Ovary (tissue), 9 donors: ENCODE results near the gene PTGER1. TPM values are rescaled to one million over a fixed set of nuclear protein-coding genes. Genes with fewer than 3 reads are reported as not detected.

Experiments
- DNase-seq, 5 donors: peaks; one replicate each; pipeline ENCODE4 v3.0.0-alpha.2; 2019 to 2020
- H3K27ac ChIP-seq, 2 donors: fragments of 200-600 bp; one replicate each; pipeline versions ENCODE4 v1.5.1 to v1.8.0; 2019 to 2022
- H3K27me3 ChIP-seq: fragments of 200-600 bp; one replicate; pipeline ENCODE4 v1.8.0; 2022
- H3K36me3 ChIP-seq: fragments of 200-600 bp; sonication (generic); one replicate; pipeline ENCODE4 v1.5.1; 2019
- H3K4me1 ChIP-seq: one replicate; pipeline ENCODE4 v1.8.1; 2013; ENCODE audit warnings: mild to moderate bottlenecking, moderate library complexity; ENCODE audit not compliant: insufficient read depth
- H3K4me3 ChIP-seq: fragments of 200-600 bp; sonication (generic); one replicate; pipeline ENCODE4 v1.5.1; 2017
- H3K9me3 ChIP-seq, 2 donors: fragments of 200-600 bp in 1 of 2; sonication (generic) in 1 of 2; one replicate each; pipeline versions ENCODE4 v1.5.1 to v1.8.1; 2013 to 2019; ENCODE audit warnings: mild to moderate bottlenecking in 1 of 2, moderate library complexity in 1 of 2
- EP300 ChIP-seq: sonication (generic); formaldehyde crosslinking; IDR thresholded peaks from one replicate; pipeline ENCODE4 v1.6.1; 2017; ENCODE audit warnings: antibody characterized with exemption
- POLR2A ChIP-seq: fragments of 450-650 bp; IDR thresholded peaks from one replicate; pipeline ENCODE4 v1.6.1; 2017; ENCODE audit warnings: antibody characterized with exemption, mild to moderate bottlenecking, moderate library complexity
- WGBS, 3 donors: extraction: QIAGEN DNeasy Blood & Tissue Kit in 1 of 3; methylation state at CpG; one replicate each; pipeline versions ENCODE4 v1.1.5 to v1.1.7; 2013 to 2017; 5-methylcytosine and 5-hydroxymethylcytosine counted together
- intact Hi-C, 4 donors: fragments of 100-400 bp; cut with DNase I; formaldehyde crosslinking; loops; one replicate each; pipeline versions ENCODE4 v1.11.0 to v1.15.1; 2022 to 2023
- polyA plus RNA-seq, 2 donors: library from polyadenylated mRNA; stranded (reverse); fragments of 200-250 nt in 1 of 2; fragments of 350-450 nt in 1 of 2; fragmentation: Illumina TruSeq in 1 of 2; extraction: RNeasy Lipid Tissue Mini Kit (QIAGEN cat#74804) in 1 of 2; gene quantifications; one replicate each; pipeline ENCODE4 v1.2.3, GENCODE V29; 2013 to 2014
- total RNA-seq, 7 donors: library from RNA; depleted of rRNA in 2 of 7; stranded (reverse); fragments of >200 nt in 2 of 7; fragmentation: NEBNext Ultra II Directional in 3 of 7; extraction: Animal tissue kit (Norgen Biotek cat#: 25700) in 3 of 7; gene quantifications; one replicate each; pipeline versions ENCODE4 v1.1.0 to v1.2.4, GENCODE V29; 2016 to 2023
- TF ChIP-seq, protein P1 (sequence below), 3 donors: fragments of 450-650 bp in 2 of 3; fragments of 200-600 bp in 1 of 3; IDR thresholded peaks; one replicate each; pipeline versions ENCODE4 v1.5.1 to v1.8.0; 2016 to 2022; ENCODE audit warnings: antibody characterized with exemption in 3 of 3, mild to moderate bottlenecking in 1 of 3
- donor health status: DM: no; HTN: no; CAD: no; lungs with moderate emphysema.
- donor health status: DM: no; HTN: no; CAD: no.
- donor health status: Bipolar disorder and iron deficiency.
- donor health status: DM: yes; HTN: yes; CAD: no.
- donor health status: DM: no; HTN: no; CAD: no.
- donor health status: DM: yes; HTN: yes; CAD: no.

PTGER1 gene
- total and polyA plus RNA-seq, 9 donors = 0.18 to 0.92 (median 0.32) TPM; not detected in 6

DNA sequence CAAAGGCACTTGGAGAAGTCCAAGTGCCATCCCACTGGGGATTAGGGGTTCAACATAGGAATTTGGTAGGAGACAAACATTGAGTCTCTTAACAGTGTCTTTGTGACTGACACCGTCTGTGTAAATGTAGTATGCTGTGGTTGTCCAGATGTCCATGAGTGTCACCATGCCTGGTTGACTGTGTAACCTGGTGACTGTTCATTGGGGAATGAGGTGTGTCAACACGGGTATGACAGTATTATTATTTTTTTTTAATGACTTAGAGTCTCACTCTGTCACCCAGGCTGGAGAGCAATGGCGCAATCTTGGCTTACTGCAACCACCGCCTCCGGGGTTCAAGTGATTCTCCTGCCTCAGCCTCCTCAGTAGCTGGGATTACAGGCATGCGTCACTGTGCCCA, 25.8 kb downstream of the PTGER1 start:
- Histone ChIP-seq H3K4me1 (no peaks in the 10 kb centered on the region), H3K36me3 (no peaks in the 10 kb centered on the region), H3K27me3 (no peaks in the 10 kb centered on the region), H3K4me3 (no peak overlapping the region), H3K27ac (no peak overlapping the region), H3K9me3 (no peaks in the 10 kb centered on the region)
- TF ChIP-seq, protein P1, sequence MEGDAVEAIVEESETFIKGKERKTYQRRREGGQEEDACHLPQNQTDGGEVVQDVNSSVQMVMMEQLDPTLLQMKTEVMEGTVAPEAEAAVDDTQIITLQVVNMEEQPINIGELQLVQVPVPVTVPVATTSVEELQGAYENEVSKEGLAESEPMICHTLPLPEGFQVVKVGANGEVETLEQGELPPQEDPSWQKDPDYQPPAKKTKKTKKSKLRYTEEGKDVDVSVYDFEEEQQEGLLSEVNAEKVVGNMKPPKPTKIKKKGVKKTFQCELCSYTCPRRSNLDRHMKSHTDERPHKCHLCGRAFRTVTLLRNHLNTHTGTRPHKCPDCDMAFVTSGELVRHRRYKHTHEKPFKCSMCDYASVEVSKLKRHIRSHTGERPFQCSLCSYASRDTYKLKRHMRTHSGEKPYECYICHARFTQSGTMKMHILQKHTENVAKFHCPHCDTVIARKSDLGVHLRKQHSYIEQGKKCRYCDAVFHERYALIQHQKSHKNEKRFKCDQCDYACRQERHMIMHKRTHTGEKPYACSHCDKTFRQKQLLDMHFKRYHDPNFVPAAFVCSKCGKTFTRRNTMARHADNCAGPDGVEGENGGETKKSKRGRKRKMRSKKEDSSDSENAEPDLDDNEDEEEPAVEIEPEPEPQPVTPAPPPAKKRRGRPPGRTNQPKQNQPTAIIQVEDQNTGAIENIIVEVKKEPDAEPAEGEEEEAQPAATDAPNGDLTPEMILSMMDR (IDR thresholded peaks at IDR 0.05) = no peak
- TF ChIP-seq EP300 (no peak), POLR2A (no peak)
- 89 to 94% (median 93%) methylated on average over 6 of the region's 6 CpGs for WGBS, 3 donors
- no peak for DNase-seq
- intact Hi-C loops = no loop called here

GRCh38 chr19:14446336-14447036, 28.7 kb downstream of the PTGER1 start:
- intact Hi-C loops = no loop called here
- H3K4me1 ChIP-seq = no peaks in the 10 kb centered on the region
- H3K27ac ChIP-seq = no peak overlapping the region
- H3K36me3 ChIP-seq = no peaks in the 10 kb centered on the region
- H3K4me3 ChIP-seq = no peak overlapping the region
- TF ChIP-seq, protein P1 (IDR thresholded peaks at IDR 0.05) = no peak
- no peak for TF ChIP-seq EP300
- no peak for TF ChIP-seq POLR2A
- no peak for DNase-seq
- H3K9me3 ChIP-seq = no peaks in the 10 kb centered on the region
- 94 to 99% (median 94%) methylated on average over 10 of the region's 10 CpGs for WGBS, 3 donors
- no peaks in the 10 kb centered on the region for H3K27me3 ChIP-seq

GRCh38 chr19:14443632-14444216, 31.4 kb downstream of the PTGER1 start:
- no peak for TF ChIP-seq EP300
- TF ChIP-seq POLR2A = no peak
- TF ChIP-seq, protein P1 (IDR thresholded peaks at IDR 0.05) = no peak
- no peaks in the 10 kb centered on the region for H3K36me3 ChIP-seq
- intact Hi-C loops = no loop called here

GRCh38 chr19:14442891-14443631, 32.1 kb downstream of the PTGER1 start:
- intact Hi-C loops = no loop called here
- Histone ChIP-seq H3K36me3 (no peaks in the 10 kb centered on the region), H3K27me3 (no peaks in the 10 kb centered on the region), H3K9me3 (no peaks in the 10 kb centered on the region), H3K27ac (no peak overlapping the region), H3K4me1 (no peaks in the 10 kb centered on the region), H3K4me3 (no peak overlapping the region)
- DNase-seq = no peak
- WGBS, 3 donors = 95 to 97% (median 97%) methylated on average over 15 to 16 of the region's 16 CpGs
- no peak for TF ChIP-seq EP300
- TF ChIP-seq POLR2A = no peak
- TF ChIP-seq, protein P1 (IDR thresholded peaks at IDR 0.05) = no peak

More at GRCh38 chr19:14443632-14444216, 31.4 kb downstream of the PTGER1 start:
- DNase-seq = no peak
- no peak overlapping the region for H3K4me3 ChIP-seq
- 88 to 90% (median 90%) methylated on average over 13 to 14 of the region's 14 CpGs for WGBS, 3 donors
- no peak overlapping the region for H3K27ac ChIP-seq
- H3K27me3 ChIP-seq = no peaks in the 10 kb centered on the region
- no peaks in the 10 kb centered on the region for H3K9me3 ChIP-seq
- no peaks in the 10 kb centered on the region for H3K4me1 ChIP-seq
